HFFc6 (cell line): ENCODE data around the gene CD200. TPM values are rescaled to one million over a fixed set of nuclear protein-coding genes. Genes with fewer than 3 reads are reported as not detected.
"Not testable (repeated sequence)": the region's sequence is repeated elsewhere in the genome, so short reads cannot be mapped to it uniquely, and the experiment has no call there.

ENCODE experiments used
- DNase-seq: peaks from one replicate; pipeline ENCODE4 v3.0.0-alpha.2; 2018
- H3K27ac Mint-ChIP-seq: 2 replicates; pipeline ENCODE4 v1.8.0; 2020; ENCODE audit warnings: mild to moderate bottlenecking, mixed read lengths
- H3K27me3 Mint-ChIP-seq: 2 replicates; pipeline ENCODE4 v1.8.0; 2021; ENCODE audit warnings: mild to moderate bottlenecking, moderate library complexity, mixed read lengths; ENCODE audit not compliant: insufficient read depth
- H3K36me3 Mint-ChIP-seq: 2 replicates; pipeline ENCODE4 v1.8.0; 2021; ENCODE audit warnings: low read depth, mixed read lengths
- H3K4me1 Mint-ChIP-seq: 2 replicates; pipeline ENCODE4 v1.8.0; 2020; ENCODE audit warnings: low read depth, mixed read lengths
- H3K4me3 Mint-ChIP-seq: 2 replicates; pipeline ENCODE4 v1.8.0; 2020; ENCODE audit warnings: mild to moderate bottlenecking, moderate library complexity, mixed read lengths
- H3K9me3 Mint-ChIP-seq: 2 replicates; pipeline ENCODE4 v1.8.0; 2020; ENCODE audit warnings: mild to moderate bottlenecking, mixed read lengths
- total RNA-seq, 6 experiments: library from RNA; stranded (reverse); fragmentation: NEBNext Ultra II Directional; extraction: Animal tissue kit (Norgen Biotek cat#: 25700); gene quantifications; 2 replicates in 1 of 6; 3 replicates in 5 of 6; pipeline ENCODE4 v1.2.3, GENCODE V29; 2021
- TF ChIP-seq, protein P1 (sequence below): fragments of 200-600 bp; sonication (generic); IDR thresholded peaks from 2 replicates; pipeline ENCODE4 v1.5.0; 2021; ENCODE audit warnings: antibody characterized with exemption, mild to moderate bottlenecking

CD200 gene
- total RNA-seq, 6 experiments from 2014 or later, result not detected

DNA sequence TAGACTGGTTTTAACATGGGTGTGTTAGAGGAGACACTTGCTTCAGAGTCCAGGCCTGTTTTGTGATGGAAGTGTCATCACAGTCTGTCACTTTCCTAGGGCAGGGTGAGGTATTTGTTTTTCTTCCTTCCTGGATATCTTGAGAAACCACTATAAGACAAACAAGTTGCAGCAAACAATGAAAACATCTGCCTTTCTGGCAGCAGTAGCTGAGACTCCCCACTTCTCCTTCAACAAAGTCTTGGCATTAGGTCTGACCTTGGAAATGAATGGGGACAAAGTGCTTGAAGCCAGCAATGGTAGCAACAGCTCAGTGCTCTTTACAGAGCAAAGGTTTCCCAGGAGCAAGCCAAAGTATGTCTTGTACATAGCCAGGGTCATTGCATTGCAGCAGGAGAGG lies 64.6 kb downstream of the CD200 start:
- TF ChIP-seq, protein P1, sequence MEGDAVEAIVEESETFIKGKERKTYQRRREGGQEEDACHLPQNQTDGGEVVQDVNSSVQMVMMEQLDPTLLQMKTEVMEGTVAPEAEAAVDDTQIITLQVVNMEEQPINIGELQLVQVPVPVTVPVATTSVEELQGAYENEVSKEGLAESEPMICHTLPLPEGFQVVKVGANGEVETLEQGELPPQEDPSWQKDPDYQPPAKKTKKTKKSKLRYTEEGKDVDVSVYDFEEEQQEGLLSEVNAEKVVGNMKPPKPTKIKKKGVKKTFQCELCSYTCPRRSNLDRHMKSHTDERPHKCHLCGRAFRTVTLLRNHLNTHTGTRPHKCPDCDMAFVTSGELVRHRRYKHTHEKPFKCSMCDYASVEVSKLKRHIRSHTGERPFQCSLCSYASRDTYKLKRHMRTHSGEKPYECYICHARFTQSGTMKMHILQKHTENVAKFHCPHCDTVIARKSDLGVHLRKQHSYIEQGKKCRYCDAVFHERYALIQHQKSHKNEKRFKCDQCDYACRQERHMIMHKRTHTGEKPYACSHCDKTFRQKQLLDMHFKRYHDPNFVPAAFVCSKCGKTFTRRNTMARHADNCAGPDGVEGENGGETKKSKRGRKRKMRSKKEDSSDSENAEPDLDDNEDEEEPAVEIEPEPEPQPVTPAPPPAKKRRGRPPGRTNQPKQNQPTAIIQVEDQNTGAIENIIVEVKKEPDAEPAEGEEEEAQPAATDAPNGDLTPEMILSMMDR, result no peak
- Mint-ChIP-seq H3K27me3 (no peaks in the 10 kb centered on the region), H3K4me1 (peaks cover 28% of the 10 kb centered on the region), H3K27ac (no peak overlapping the region), H3K9me3 (no peaks in the 10 kb centered on the region), H3K4me3 (no peak overlapping the region), H3K36me3 (peaks cover 2% of the 10 kb centered on the region)
- DNase-seq, result no peak

DNA sequence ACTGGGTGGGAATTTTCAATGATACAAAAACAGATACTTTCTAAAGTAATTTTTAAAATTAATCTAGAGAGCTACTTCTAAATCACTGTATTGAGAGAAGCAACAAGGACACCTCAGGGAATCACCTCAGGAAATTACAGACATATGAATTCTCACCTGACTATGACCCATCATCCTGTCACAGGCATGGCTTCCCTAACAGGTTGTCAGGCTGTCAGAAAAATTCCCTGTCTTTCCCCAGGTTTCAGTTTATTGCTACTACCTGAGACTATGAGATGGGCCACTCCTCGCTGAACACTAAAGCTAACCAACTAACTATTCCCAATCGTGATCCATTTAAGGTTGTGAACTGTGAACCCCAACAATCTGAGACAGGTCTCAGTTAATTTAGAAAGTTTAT lies 66.1 kb downstream of the CD200 start:
- TF ChIP-seq, protein P1, result no peak
- no peak for DNase-seq
- Mint-ChIP-seq H3K36me3 (no peaks in the 10 kb centered on the region), H3K9me3 (no peaks in the 10 kb centered on the region), H3K27ac (no peak overlapping the region), H3K4me1 (peaks cover 14% of the 10 kb centered on the region), H3K4me3 (no peak overlapping the region), H3K27me3 (no peaks in the 10 kb centered on the region)

DNA sequence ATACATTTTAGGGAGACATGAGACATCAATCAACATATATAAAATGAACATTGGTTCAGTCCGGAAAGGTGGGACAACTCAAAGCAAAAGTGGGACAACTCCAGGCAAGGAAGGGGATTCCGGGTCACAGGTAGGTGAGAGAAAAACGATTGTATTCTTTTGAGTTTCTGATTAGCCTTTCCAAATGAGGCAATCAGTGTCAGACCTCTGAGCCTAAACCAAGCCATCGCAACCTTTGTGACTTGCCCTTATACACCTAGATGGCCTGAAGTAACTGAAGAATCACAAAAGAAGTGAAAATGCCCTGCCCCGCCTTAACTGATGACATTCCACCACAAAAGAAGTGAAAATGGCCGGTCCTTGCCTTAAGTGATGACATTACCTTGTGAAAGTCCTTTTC lies 66.6 kb downstream of the CD200 start:
- DNase-seq, H3K27me3 Mint-ChIP-seq, H3K36me3 Mint-ChIP-seq, H3K9me3 Mint-ChIP-seq, H3K4me3 Mint-ChIP-seq, H3K27ac Mint-ChIP-seq, H3K4me1 Mint-ChIP-seq: not testable (repeated sequence)

- not testable (repeated sequence) for DNase-seq, H3K27ac Mint-ChIP-seq, H3K4me1 Mint-ChIP-seq, H3K4me3 Mint-ChIP-seq, H3K27me3 Mint-ChIP-seq, H3K36me3 Mint-ChIP-seq, H3K9me3 Mint-ChIP-seq
Observed at GRCh38 chr3:112400317-112400716, 67.4 kb downstream of the CD200 start.

- Mint-ChIP-seq H3K9me3 (no peaks in the 10 kb centered on the region), H3K4me1 (peaks cover 6% of the 10 kb centered on the region; the same call in 1 of the 2 replicates), H3K4me3 (no peak overlapping the region), H3K27me3 (no peaks in the 10 kb centered on the region), H3K27ac (no peak overlapping the region), H3K36me3 (no peaks in the 10 kb centered on the region)
- DNase-seq, result no peak
- TF ChIP-seq, protein P1, result no peak
Observed at GRCh38 chr3:112401617-112402016, 68.7 kb downstream of the CD200 start.

GRCh38 chr3:112403103-112403502 lies 70.1 kb downstream of the CD200 start:
- H3K27ac Mint-ChIP-seq, result no peak overlapping the region
- TF ChIP-seq, protein P1, result no peak
- peaks cover 2% of the 10 kb centered on the region; the same call in 1 of the 2 replicates for H3K27me3 Mint-ChIP-seq
- no peaks in the 10 kb centered on the region for H3K9me3 Mint-ChIP-seq
- no peak for DNase-seq
- H3K4me1 Mint-ChIP-seq, result peaks cover 6% of the 10 kb centered on the region; the same call in 1 of the 2 replicates
- no peak overlapping the region for H3K4me3 Mint-ChIP-seq
- no peaks in the 10 kb centered on the region for H3K36me3 Mint-ChIP-seq

GRCh38 chr3:112404924-112405549 lies 72.1 kb downstream of the CD200 start:
- DNase-seq, H3K9me3 Mint-ChIP-seq, H3K36me3 Mint-ChIP-seq, H3K27ac Mint-ChIP-seq, H3K27me3 Mint-ChIP-seq, H3K4me3 Mint-ChIP-seq, H3K4me1 Mint-ChIP-seq: not testable (repeated sequence)
